K562 (cell line): ENCODE results near the gene ADAT3. TPM values are rescaled to one million over a fixed set of nuclear protein-coding genes. Genes with fewer than 3 reads are reported as not detected.

Source experiments
- ATAC-seq: fragments of 200-7000 bp; cut with Tn5 transposase; 3 replicates; pipeline ENCODE4 v1.9.1; 2020; ENCODE audit warnings: moderate library complexity
- BruUV-seq: library from RNA; stranded (reverse); fragments of 400-500 nt; replicated peaks from 2 replicates; lab custom pipeline; 2021; lab: Mats Ljungman, UMichigan
- CTCF ChIA-PET: fragments of 300-600 bp; formaldehyde crosslinking; extraction: SDS; loops from one replicate; lab custom pipeline; 2021; ENCODE audit warnings: low intra/inter-chr PET ratio; lab: Yijun Ruan, JAX
- POLR2A ChIA-PET: fragments of 300-600, 350-650 bp; sonication (Branson Sonifier 250); formaldehyde crosslinking; extraction: SDS; loops from one replicate; lab custom pipeline; 2021; ENCODE audit warnings: antibody characterized with exemption, inconsistent platforms; lab: Yijun Ruan, JAX
- DNase-seq, 4 experiments: peaks; one replicate each; pipeline versions ENCODE4 v3.0.0 to v3.0.0-alpha.2; 2011 to 2018; ENCODE audit warnings: low spot score in 3 of 4, mixed read lengths in 3 of 4; ENCODE audit errors: extremely low read depth in 1 of 4
- FAIRE-seq: peaks from 2 replicates; lab custom pipeline; 2011; peaks lifted over from hg19 to GRCh38; lab: Jason Lieb, UNC
- H2AFZ ChIP-seq: 2 replicates; pipeline ENCODE4 v1.6.0; 2011; ENCODE audit warnings: low read depth, low read length, control low read depth, inconsistent platforms
- H3K27ac ChIP-seq: fragments of 200-600 bp; 3 replicates; pipeline ENCODE4 v1.8.0; 2011; ENCODE audit warnings: low read depth, mild to moderate bottlenecking, control low read depth, inconsistent platforms, low read length, moderate library complexity, mixed read lengths; ENCODE audit errors: extremely low read depth
- H3K27me3 ChIP-seq, 2 experiments: fragments of 300-600 bp in 1 of 2; 2 replicates in 1 of 2; 3 replicates in 1 of 2; pipeline versions ENCODE4 v1.6.0 to v1.8.0; 2011; ENCODE audit warnings: inconsistent platforms in 2 of 2, low read length in 2 of 2, mild to moderate bottlenecking in 1 of 2, mixed read lengths in 1 of 2, moderate library complexity in 1 of 2; ENCODE audit not compliant: control insufficient read depth in 2 of 2, insufficient read depth in 2 of 2
- H3K36me3 ChIP-seq: fragments of 300-600 bp; 3 replicates; pipeline ENCODE4 v1.8.0; 2011; ENCODE audit warnings: mild to moderate bottlenecking, low read length, inconsistent platforms; ENCODE audit not compliant: control insufficient read depth, insufficient read depth
- H3K4me1 ChIP-seq, 2 experiments: fragments of 200-600 bp in 1 of 2; replicated peaks in 1 of 2; 2 replicates in 1 of 2; 3 replicates in 1 of 2; pipeline versions ENCODE4 v1.5.1 to v1.8.0; 2011; ENCODE audit warnings: inconsistent platforms in 2 of 2, low read length in 2 of 2, mild to moderate bottlenecking in 1 of 2, mixed read lengths in 1 of 2, moderate library complexity in 1 of 2; ENCODE audit not compliant: control insufficient read depth in 2 of 2, insufficient read depth in 2 of 2
- H3K4me2 ChIP-seq: 2 replicates; pipeline ENCODE4 v1.6.1; 2011; ENCODE audit warnings: low read length, control low read depth, inconsistent platforms, mixed read lengths; ENCODE audit not compliant: insufficient read depth
- H3K4me3 ChIP-seq: fragments of 200-600 bp; sonication (generic), shearing (Covaris generic); 2 replicates; pipeline ENCODE4 v1.5.1; 2016; ENCODE audit warnings: control low read depth, inconsistent platforms
- H3K79me2 ChIP-seq: fragments of 200-600 bp; 3 replicates; pipeline ENCODE4 v1.8.0; 2011; ENCODE audit warnings: low read length, inconsistent platforms; ENCODE audit not compliant: control insufficient read depth, insufficient read depth
- H3K9ac ChIP-seq, 2 experiments: 2 replicates each; pipeline versions ENCODE4 v1.6.0 to v1.6.1; 2011; ENCODE audit warnings: low read depth in 2 of 2, low read length in 2 of 2, control low read depth in 1 of 2, inconsistent platforms in 1 of 2, mild to moderate bottlenecking in 1 of 2, mixed read lengths in 1 of 2; ENCODE audit not compliant: insufficient read depth in 1 of 2
- H3K9me1 ChIP-seq: one replicate; pipeline ENCODE4 v1.6.0; 2011; ENCODE audit warnings: inconsistent platforms, mild to moderate bottlenecking, low read length, moderate library complexity; ENCODE audit not compliant: control insufficient read depth, insufficient read depth
- H3K9me3 ChIP-seq: replicated peaks from 2 replicates; pipeline ENCODE4 v1.5.1; 2011; ENCODE audit warnings: low read depth, low read length, inconsistent platforms; ENCODE audit not compliant: control insufficient read depth, insufficient read depth
- H4K20me1 ChIP-seq: replicated peaks from 2 replicates; pipeline ENCODE4 v1.6.1; 2011; ENCODE audit warnings: low read length, inconsistent platforms, mixed read lengths; ENCODE audit not compliant: control insufficient read depth, insufficient read depth
- HEY1 ChIP-seq: fragments of 250-450 bp; sonication (Bioruptor Pico); IDR thresholded peaks from 2 replicates; pipeline ENCODE4 v1.5.0; 2020; ENCODE audit warnings: mild to moderate bottlenecking, moderate library complexity, borderline replicate concordance
- HNRNPH1 ChIP-seq: fragments of 200-400 bp; formaldehyde crosslinking; optimal IDR thresholded peaks from 2 replicates; pipeline ENCODE3; 2017; ENCODE audit warnings: low read depth, mild to moderate bottlenecking, low read length, moderate library complexity
- HSF4 ChIP-seq: fragments of 250-450 bp; sonication (Bioruptor Pico); IDR thresholded peaks from 2 replicates; pipeline ENCODE4 v2.1.2; 2022; ENCODE audit warnings: mild to moderate bottlenecking, moderate library complexity, borderline replicate concordance
- MYC ChIP-seq, 2 experiments: fragments of 250-450 bp in 1 of 2; sonication (Bioruptor Pico) in 1 of 2; IDR thresholded peaks; 2 replicates each; pipeline versions ENCODE4 v1.5.1 to v1.6.1; 2012 to 2021; ENCODE audit warnings: low read depth in 2 of 2, borderline replicate concordance in 1 of 2, improper control_type of control experiment in 1 of 2, low read length in 1 of 2, mild to moderate bottlenecking in 1 of 2, moderate library complexity in 1 of 2
- POLR2A ChIP-seq: fragments of 450-650 bp; conservative IDR thresholded peaks from 2 replicates; pipeline ENCODE4 v1.6.1; 2016
- SP1 ChIP-seq: sonication (generic); formaldehyde crosslinking; IDR thresholded peaks from 2 replicates; pipeline ENCODE4 v1.8.1; 2022; ENCODE audit warnings: mild to moderate bottlenecking, missing genetic modification reagents
- SRSF1 ChIP-seq: fragments of 200-400 bp; formaldehyde crosslinking; IDR thresholded peaks from 2 replicates; pipeline ENCODE4 v1.6.1; 2017; ENCODE audit warnings: mild to moderate bottlenecking, low read depth, low read length, moderate library complexity
- WGBS: fragments of 100-300 bp; shearing (Covaris generic); methylation state at CpG from one replicate; pipeline ENCODE4 v1.1.6; 2016; ENCODE audit warnings: low coverage, mixed read lengths; ENCODE audit not compliant: insufficient coverage; ENCODE audit errors: missing lambda C conversion rate; 5-methylcytosine and 5-hydroxymethylcytosine counted together
- in situ Hi-C: fragments of 300-500 bp; cut with MboI; formaldehyde crosslinking; loops from 4 replicates; pipeline ENCODE4 v1.15.0; 2018; ENCODE audit warnings: inconsistent platforms, mixed read lengths
- intact Hi-C: fragments of 100-400 bp; cut with micrococcal nuclease; formaldehyde crosslinking; loops from 2 replicates; pipeline ENCODE4 v1.14.2; 2022
- polyA plus RNA-seq, 8 experiments: library from polyadenylated mRNA; depleted of rRNA in 4 of 8; stranded (reverse) in 5 of 8; unstranded in 3 of 8; fragments of >200 nt; fragmentation: Nextera tagmentation in 2 of 8; fragmentation: Illumina TruSeq in 1 of 8; extraction: Ambion mirVana in 2 of 8; extraction: Trizol in 1 of 8; gene quantifications; 2 replicates each; pipeline versions ENCODE4 v1.2.1 to v1.2.3, GENCODE V29; 2011 to 2014; ENCODE audit warnings: inconsistent platforms in 1 of 8, missing spikeins in 1 of 8
- total RNA-seq, 7 experiments: library from RNA; depleted of rRNA in 6 of 7; stranded (reverse); fragments of >200 nt in 6 of 7; fragmentation: Illumina TruSeq in 2 of 7; extraction: Trizol in 2 of 7; gene quantifications; 2 replicates each; pipeline versions ENCODE4 v1.2.1 to v1.2.3, GENCODE V29; 2011 to 2021; ENCODE audit warnings: low replicate concordance in 1 of 7
- TF ChIP-seq, protein P1 (sequence below): fragments of 450-650 bp; formaldehyde crosslinking; IDR thresholded peaks from 2 replicates; pipeline ENCODE4 v1.4.0; 2020; ENCODE audit warnings: mild to moderate bottlenecking, moderate library complexity

ADAT3 gene
- total and polyA plus RNA-seq, 9 of the 15 experiments (the other 6 are each of a cell fraction or from before 2014, with no cell fraction given): 0.67 to 15.6 (median 7.8) TPM; not detected in 4

DNA sequence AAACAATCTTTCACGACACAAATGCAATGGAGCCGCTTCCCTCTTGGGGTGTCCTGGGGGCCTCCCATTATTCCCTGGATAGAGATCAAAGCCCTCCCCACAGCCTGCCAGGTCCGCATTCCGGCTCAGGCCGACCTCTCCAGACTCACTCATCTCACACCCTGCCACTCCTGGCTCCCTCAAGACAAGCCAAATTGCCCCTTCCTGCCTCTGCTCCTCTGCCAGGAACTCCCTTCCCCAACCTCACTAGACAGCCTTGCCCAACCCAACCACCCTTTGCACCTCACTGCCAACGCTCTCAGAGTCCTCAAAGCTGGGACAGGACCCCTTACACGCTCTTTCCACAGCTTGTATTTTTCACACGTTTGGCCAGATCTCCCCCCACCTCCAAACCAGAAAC is 21.4 kb upstream of the ADAT3 start:
- H3K9me3 ChIP-seq: no peaks in the 10 kb centered on the region
- peaks cover 27% of the 10 kb centered on the region; the same call in 2 of the 3 replicates for H3K36me3 ChIP-seq
- peaks cover 37% of the 10 kb centered on the region; the same call in 1 of the 2 replicates for H4K20me1 ChIP-seq
- peak overlapping the region; percentile 74; the same call in 1 of the 3 replicates for H3K27ac ChIP-seq
- no peaks in the 10 kb centered on the region for H3K27me3 ChIP-seq
- DNase-seq: no peak
- POLR2A ChIA-PET: interaction anchor here (0.9 to 1.4 kb wide), 2 partner anchors 9 to 14 kb away, joined by 5 read pairs; no protein-coding TSS in a partner anchor
- no peak overlapping the region for H2AFZ ChIP-seq
- peaks cover 14% of the 10 kb centered on the region for H3K9me1 ChIP-seq
- 56% methylated on average over 8 of the region's 8 CpGs for WGBS
- intact Hi-C loops (no loop called here), in situ Hi-C loops (no loop called here)
- TF ChIP-seq POLR2A (0 out of 2 replicates have a peak, but pooled peaks have one; percentile 0), SP1 (no peak), HNRNPH1 (no peak), HSF4 (CRISPR knock-in tag) (no peak), HEY1 (no peak), MYC (IDR thresholded peaks at IDR 0.05; ENCODE audit: low read depth, low read length) (no peak), MYC (CRISPR knock-in tag; IDR thresholded peaks at IDR 0.05; ENCODE audit: borderline replicate concordance, low read depth) (no peak), SRSF1 (no peak)
- TF ChIP-seq, protein P1, sequence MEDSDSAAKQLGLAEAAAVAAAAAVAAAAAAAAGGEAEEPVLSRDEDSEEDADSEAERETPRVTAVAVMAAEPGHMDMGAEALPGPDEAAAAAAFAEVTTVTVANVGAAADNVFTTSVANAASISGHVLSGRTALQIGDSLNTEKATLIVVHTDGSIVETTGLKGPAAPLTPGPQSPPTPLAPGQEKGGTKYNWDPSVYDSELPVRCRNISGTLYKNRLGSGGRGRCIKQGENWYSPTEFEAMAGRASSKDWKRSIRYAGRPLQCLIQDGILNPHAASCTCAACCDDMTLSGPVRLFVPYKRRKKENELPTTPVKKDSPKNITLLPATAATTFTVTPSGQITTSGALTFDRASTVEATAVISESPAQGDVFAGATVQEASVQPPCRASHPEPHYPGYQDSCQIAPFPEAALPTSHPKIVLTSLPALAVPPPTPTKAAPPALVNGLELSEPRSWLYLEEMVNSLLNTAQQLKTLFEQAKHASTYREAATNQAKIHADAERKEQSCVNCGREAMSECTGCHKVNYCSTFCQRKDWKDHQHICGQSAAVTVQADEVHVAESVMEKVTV (CRISPR knock-in tag): no peak
- H3K9ac ChIP-seq: peak overlapping the region; percentile 89 to 99; a peak in 3 of 4 replicates
- peak overlapping the region; percentile 90 for H3K4me2 ChIP-seq
- TSS peak; percentile 71 for BruUV-seq
- CTCF ChIA-PET: no interaction called here
- peaks cover 31 to 77% of the 10 kb centered on the region in 2 experiments for H3K4me1 ChIP-seq
- H3K4me3 ChIP-seq: peak overlapping the region; percentile 91
- peaks cover 46% of the 10 kb centered on the region for H3K79me2 ChIP-seq
- ATAC-seq: no peak
- FAIRE-seq: no peak
